PFSK-1 (cell line): ENCODE measurements around the gene ERGIC1.

Source experiments
- POLR2AphosphoS5 ChIP-seq: IDR thresholded peaks from 2 replicates; pipeline ENCODE4 v1.6.1; 2012; ENCODE audit warnings: low read depth, mild to moderate bottlenecking, control low read depth, low read length, moderate library complexity
- REST ChIP-seq, 2 experiments: IDR thresholded peaks; 2 replicates each; pipeline versions ENCODE4 v1.6.1 to v1.8.0; 2011 to 2012; ENCODE audit warnings: low read depth in 2 of 2, low read length in 2 of 2, control low read depth in 1 of 2, inconsistent platforms in 1 of 2, mild to moderate bottlenecking in 1 of 2, moderate library complexity in 1 of 2; ENCODE audit not compliant: insufficient read depth in 1 of 2
- SIN3A ChIP-seq: IDR thresholded peaks from 2 replicates; pipeline ENCODE4 v1.6.1; 2012; ENCODE audit warnings: mild to moderate bottlenecking, low read length, moderate library complexity, borderline replicate concordance; ENCODE audit not compliant: insufficient read depth

DNA sequence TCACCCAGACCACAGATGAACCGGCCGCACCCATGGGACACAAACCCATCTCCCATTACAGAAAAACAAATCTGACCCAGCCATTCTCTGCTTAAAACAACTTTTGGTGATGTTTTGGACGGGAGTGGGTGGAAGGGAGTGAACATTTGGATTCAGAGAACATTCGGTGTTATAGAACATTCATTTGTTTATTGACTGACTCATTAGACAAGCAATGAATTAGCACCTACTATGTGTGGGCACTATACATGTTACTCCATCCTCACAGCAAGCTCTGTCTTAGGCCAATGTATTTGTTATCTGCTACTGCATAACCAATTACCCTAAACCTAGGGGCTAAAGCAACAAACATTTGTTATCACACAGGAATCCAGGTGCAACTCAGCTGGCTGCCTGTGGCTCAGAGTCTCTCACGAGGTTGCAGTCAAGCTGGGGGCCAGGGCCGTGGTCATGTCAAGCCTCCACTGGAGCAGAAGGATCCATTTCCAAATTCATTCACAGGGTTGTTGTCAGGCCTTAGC, 5.1 kb upstream of the ERGIC1 start:
- TF ChIP-seq POLR2AphosphoS5, result no peak
- no peak for TF ChIP-seq SIN3A
- TF ChIP-seq REST (IDR thresholded peaks at IDR 0.05; ENCODE audit: insufficient read depth in 1 of 2, low read depth in 2 of 2, low read length in 2 of 2), result no peak
